PC-3 (cell line): ENCODE data around the gene CERT1.

Experiments
- EZH2 ChIP-seq: fragments of 300-600 bp; sonication (generic); IDR thresholded peaks from one replicate; pipeline ENCODE4 v1.6.1; 2017; ENCODE audit warnings: antibody characterized with exemption, mild to moderate bottlenecking, low read length; ENCODE audit not compliant: unreplicated experiment
- EZH2phosphoT487 ChIP-seq: fragments of 300-600 bp; sonication (generic); IDR thresholded peaks from 2 replicates; pipeline ENCODE4 v1.6.1; 2018; ENCODE audit warnings: mild to moderate bottlenecking, antibody characterized with exemption, low read length, borderline replicate concordance
- TF ChIP-seq, protein P1 (sequence below): fragments of 300-600 bp; sonication (generic); conservative IDR thresholded peaks from 2 replicates; pipeline ENCODE4 v1.5.1; 2017; ENCODE audit warnings: antibody characterized with exemption, low read depth, mild to moderate bottlenecking, low read length

- TF ChIP-seq, protein P1, sequence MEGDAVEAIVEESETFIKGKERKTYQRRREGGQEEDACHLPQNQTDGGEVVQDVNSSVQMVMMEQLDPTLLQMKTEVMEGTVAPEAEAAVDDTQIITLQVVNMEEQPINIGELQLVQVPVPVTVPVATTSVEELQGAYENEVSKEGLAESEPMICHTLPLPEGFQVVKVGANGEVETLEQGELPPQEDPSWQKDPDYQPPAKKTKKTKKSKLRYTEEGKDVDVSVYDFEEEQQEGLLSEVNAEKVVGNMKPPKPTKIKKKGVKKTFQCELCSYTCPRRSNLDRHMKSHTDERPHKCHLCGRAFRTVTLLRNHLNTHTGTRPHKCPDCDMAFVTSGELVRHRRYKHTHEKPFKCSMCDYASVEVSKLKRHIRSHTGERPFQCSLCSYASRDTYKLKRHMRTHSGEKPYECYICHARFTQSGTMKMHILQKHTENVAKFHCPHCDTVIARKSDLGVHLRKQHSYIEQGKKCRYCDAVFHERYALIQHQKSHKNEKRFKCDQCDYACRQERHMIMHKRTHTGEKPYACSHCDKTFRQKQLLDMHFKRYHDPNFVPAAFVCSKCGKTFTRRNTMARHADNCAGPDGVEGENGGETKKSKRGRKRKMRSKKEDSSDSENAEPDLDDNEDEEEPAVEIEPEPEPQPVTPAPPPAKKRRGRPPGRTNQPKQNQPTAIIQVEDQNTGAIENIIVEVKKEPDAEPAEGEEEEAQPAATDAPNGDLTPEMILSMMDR, result no peak
- TF ChIP-seq EZH2phosphoT487 (no peak), EZH2 (no peak)
These were observed 8.3 kb upstream of the CERT1 start for GRCh38 chr5:75519761-75520160.
